ENCODE data around the gene PCYT2. TPM values are rescaled to one million over a fixed set of nuclear protein-coding genes. Genes with fewer than 3 reads are reported as not detected.

PCYT2 gene
- total RNA-seq, 4 donors from 2014 or later: 37.2 to 424 (median 77.1) TPM

DNA sequence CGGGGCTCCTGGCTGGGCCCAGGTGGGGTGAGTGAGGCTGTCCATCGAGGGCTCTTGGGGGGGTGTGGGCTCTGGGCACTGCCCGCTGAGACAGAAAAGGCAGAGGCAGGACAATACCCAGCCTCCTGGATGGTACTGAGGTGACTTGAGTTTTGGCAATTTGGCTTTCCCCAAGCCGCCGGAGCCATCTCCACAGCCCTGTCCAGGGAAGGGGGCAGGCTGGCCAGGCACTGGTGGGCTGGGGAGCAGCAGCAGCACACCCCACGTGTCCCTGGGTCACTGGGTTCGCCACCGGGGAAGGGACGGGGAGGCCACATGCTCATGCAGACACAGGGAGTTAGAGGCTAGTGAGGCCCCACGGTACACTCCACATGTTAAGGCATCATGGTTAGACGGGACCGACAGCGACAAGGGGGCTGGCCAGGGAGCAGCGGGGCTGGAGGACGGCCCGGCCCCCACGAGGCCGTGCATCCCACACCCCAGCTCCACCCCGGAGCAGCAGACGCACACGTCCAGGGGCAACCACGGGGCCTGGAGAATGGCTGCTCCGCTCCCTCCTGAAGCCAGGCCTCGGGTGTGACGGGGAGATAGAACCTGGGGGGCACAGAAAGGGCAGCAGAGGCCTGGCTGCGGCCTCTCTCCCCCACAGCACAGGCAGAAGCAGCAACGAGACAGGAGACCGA, 43.1 kb downstream of the PCYT2 start:
- H3K27ac ChIP-seq: peak overlapping the region; percentile 96 to 100 (median 98)
- in situ Hi-C loops (cut with MboI; ENCODE audit: low pct_ligation_motif_present in 1 of 4, low pct_unique_long_range_greater_than_20kb in 1 of 4, low sequenced_read_pairs in 3 of 4): no loop called here
- H3K36me3 ChIP-seq: peaks cover 0 to 4% (median 0%) of the 10 kb centered on the region in 4 donors
- TF ChIP-seq POLR2A (IDR thresholded peaks at IDR 0.05) (peak; percentile 14), POLR2AphosphoS5 (IDR thresholded peaks at IDR 0.05) (peak in 2 of 3 donors; percentile 21 to 25), EP300 (IDR thresholded peaks at IDR 0.05; ENCODE audit: low read depth) (no peak)
- H3K4me1 ChIP-seq: peaks cover 49 to 83% (median 65%) of the 10 kb centered on the region in 4 donors
- DNase-seq: peak; percentile 33
- H3K4me3 ChIP-seq: no peak overlapping the region
- H3K27me3 ChIP-seq: no peaks in the 10 kb centered on the region
- intact Hi-C loops (cut with DNase I; ENCODE audit: low total_unique reads): no loop called here
- H3K9me3 ChIP-seq: no peaks in the 10 kb centered on the region
- 54% methylated on average over 28 of the region's 28 CpGs; no CpG with 5 or more reads in 1 of the 2 donors for WGBS, 2 donors (ENCODE audit: low coverage in 1 of 2)

DNA sequence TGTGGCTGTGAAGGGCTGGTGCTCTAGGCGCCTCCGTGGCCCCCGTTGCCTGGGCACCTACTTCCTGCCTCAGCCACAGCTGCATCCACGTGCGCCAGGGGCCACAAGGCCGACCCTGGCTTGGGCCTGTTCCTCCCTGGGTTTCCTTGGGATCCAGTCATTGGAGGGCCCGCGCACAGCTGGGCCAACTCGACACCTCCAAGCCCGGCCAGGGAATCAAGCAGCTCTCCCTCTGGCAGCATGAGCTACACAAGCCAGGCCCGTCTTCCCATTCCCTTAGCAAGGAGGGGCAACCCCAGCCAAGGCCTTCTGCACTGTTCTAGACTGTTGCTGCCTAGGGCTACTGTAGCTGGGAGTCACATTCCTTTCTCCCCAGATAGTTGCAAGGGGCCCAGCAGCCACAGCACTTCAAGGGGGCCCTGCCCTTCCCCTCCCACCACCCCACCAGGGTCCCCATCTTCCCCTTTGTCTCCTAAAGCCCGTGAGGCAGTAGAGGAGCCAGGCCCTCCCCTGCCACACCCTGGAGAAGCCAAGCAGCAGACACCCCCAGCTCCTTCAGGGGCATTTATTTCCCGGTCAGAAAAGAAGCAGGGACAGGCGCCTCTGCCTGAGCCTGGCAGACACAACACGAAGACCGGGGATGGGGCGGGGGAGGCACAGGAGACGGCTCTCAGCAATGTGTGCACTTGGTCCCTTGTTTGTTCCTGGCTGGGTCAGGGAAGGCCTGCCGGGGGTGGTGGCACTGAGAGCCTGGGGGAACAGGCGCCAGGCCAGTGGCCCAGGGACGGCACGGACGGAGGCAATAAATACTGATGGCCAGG, 43.8 kb downstream of the PCYT2 start:
- H3K36me3 ChIP-seq: peaks cover 0 to 4% (median 0%) of the 10 kb centered on the region in 4 donors
- TF ChIP-seq POLR2AphosphoS5 (IDR thresholded peaks at IDR 0.05) (peak in 2 of 3 donors; percentile 12 to 53), POLR2A (IDR thresholded peaks at IDR 0.05) (peak; percentile 26), EP300 (IDR thresholded peaks at IDR 0.05; ENCODE audit: low read depth) (no peak)
- TF ChIP-seq, protein P1, sequence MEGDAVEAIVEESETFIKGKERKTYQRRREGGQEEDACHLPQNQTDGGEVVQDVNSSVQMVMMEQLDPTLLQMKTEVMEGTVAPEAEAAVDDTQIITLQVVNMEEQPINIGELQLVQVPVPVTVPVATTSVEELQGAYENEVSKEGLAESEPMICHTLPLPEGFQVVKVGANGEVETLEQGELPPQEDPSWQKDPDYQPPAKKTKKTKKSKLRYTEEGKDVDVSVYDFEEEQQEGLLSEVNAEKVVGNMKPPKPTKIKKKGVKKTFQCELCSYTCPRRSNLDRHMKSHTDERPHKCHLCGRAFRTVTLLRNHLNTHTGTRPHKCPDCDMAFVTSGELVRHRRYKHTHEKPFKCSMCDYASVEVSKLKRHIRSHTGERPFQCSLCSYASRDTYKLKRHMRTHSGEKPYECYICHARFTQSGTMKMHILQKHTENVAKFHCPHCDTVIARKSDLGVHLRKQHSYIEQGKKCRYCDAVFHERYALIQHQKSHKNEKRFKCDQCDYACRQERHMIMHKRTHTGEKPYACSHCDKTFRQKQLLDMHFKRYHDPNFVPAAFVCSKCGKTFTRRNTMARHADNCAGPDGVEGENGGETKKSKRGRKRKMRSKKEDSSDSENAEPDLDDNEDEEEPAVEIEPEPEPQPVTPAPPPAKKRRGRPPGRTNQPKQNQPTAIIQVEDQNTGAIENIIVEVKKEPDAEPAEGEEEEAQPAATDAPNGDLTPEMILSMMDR (IDR thresholded peaks at IDR 0.05): no peak
- peaks cover 44 to 84% (median 68%) of the 10 kb centered on the region in 4 donors for H3K4me1 ChIP-seq
- WGBS, 2 donors (ENCODE audit: low coverage in 1 of 2): 35% methylated on average over 19 of the region's 23 CpGs; no CpG with 5 or more reads in 1 of the 2 donors
- in situ Hi-C loops (cut with MboI; ENCODE audit: low pct_ligation_motif_present in 1 of 4, low pct_unique_long_range_greater_than_20kb in 1 of 4, low sequenced_read_pairs in 3 of 4): no loop called here
- H3K4me3 ChIP-seq: no peak overlapping the region
- DNase-seq: peak; percentile 63
- H3K27me3 ChIP-seq: no peaks in the 10 kb centered on the region
- intact Hi-C loops (cut with DNase I; ENCODE audit: low total_unique reads): no loop called here
- no peaks in the 10 kb centered on the region for H3K9me3 ChIP-seq
- H3K27ac ChIP-seq: peak overlapping the region; percentile 96 to 100 (median 98)

DNA sequence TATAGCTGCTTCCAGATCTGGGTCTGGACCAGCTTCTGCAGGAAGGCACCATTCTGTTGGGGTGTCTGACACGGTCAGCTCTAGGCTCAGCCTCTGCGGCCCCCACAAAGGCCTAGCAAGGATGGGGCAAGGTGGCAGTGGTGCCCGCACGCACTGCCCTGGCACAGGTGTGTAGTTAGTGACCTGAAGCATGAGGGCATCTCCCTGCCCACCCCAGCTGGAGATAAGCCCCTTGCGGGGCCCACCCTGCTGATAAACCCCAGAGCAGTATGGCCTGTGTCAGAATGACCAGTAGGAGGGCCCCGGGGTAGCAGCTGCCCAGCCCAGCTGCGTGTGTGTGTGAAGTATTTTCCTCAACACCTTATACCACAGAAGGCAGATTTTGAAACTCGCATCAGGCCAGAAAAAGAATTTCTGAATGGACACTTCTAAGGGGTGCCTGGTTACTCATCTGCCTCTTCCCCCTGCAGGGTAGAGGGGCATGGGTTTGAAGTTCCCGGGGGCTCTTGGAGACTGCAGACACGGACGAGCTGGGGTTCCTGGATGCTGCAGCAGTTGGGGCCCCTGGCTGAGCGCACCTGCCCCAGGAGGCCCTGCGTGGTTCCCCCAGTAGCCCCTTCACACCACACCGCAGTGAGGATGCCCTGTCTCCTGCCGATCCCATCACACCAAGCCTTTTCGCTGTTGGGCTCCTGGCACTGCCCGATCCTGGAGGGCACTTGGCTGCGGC, 44.6 kb downstream of the PCYT2 start:
- no peak for DNase-seq
- Histone ChIP-seq H3K36me3 (peaks cover 0 to 4% (median 0%) of the 10 kb centered on the region in 4 donors), H3K4me1 (peaks cover 45 to 86% (median 69%) of the 10 kb centered on the region in 4 donors), H3K27me3 (no peaks in the 10 kb centered on the region), H3K4me3 (no peak overlapping the region), H3K27ac (peak overlapping the region; percentile 96 to 100 (median 98)), H3K9me3 (no peaks in the 10 kb centered on the region)
- in situ Hi-C loops (cut with MboI; ENCODE audit: low pct_ligation_motif_present in 1 of 4, low pct_unique_long_range_greater_than_20kb in 1 of 4, low sequenced_read_pairs in 3 of 4) (no loop called here), intact Hi-C loops (cut with DNase I; ENCODE audit: low total_unique reads) (no loop called here)
- 65% methylated on average over 13 of the region's 18 CpGs; no CpG with 5 or more reads in 1 of the 2 donors for WGBS, 2 donors (ENCODE audit: low coverage in 1 of 2)
- peak; percentile 30 for TF ChIP-seq POLR2A (IDR thresholded peaks at IDR 0.05)
- TF ChIP-seq, protein P1 (IDR thresholded peaks at IDR 0.05): no peak

DNA sequence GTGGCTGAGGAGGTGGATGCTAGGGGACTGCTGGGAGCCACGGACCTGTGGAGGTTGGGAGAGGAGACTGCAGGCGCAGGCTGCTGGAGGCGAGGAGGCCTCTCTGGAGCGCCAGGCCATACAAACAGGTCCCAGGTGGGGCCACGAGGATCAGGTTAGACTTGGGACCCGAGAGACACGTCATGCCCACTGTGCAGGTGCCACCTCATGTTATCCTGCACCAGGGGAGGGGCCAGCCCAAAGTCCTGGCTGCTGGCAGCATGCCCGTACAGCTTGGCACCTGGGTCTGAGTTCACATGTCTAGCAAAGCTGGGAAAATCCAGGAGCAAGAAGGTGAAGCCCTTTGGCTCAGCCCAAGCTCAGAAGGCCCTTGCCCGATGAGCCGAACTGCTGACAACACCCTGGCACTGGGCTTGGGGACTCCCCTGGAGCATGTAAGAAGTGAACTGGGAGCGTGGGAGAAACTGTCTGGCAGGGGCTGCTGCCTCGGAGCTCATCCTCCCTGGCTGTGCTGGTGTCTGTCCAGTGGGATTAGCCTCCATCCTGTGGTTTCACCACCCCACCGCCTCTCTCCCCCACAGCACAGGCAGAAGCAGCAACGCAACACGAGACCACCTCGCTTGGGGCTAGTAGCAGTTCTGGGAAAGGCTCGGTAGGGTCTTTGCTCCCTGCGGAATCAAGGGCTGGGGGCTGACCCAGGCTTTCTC, 45.3 kb downstream of the PCYT2 start:
- Histone ChIP-seq H3K4me1 (peaks cover 45 to 89% (median 73%) of the 10 kb centered on the region in 4 donors), H3K36me3 (peaks cover 0 to 4% (median 0%) of the 10 kb centered on the region in 4 donors), H3K4me3 (no peak overlapping the region), H3K27me3 (no peaks in the 10 kb centered on the region), H3K9me3 (no peaks in the 10 kb centered on the region), H3K27ac (peak overlapping the region; percentile 96 to 100 (median 98))
- WGBS, 2 donors (ENCODE audit: low coverage in 1 of 2): 50% methylated on average over 18 of the region's 18 CpGs; no CpG with 5 or more reads in 1 of the 2 donors
- DNase-seq: peak; percentile 96
- in situ Hi-C loops (cut with MboI; ENCODE audit: low pct_ligation_motif_present in 1 of 4, low pct_unique_long_range_greater_than_20kb in 1 of 4, low sequenced_read_pairs in 3 of 4) (no loop called here), intact Hi-C loops (cut with DNase I; ENCODE audit: low total_unique reads) (no loop called here)
- peak; percentile 80 to 88 (median 88) for TF ChIP-seq POLR2AphosphoS5 (IDR thresholded peaks at IDR 0.05)
- TF ChIP-seq, protein P1 (IDR thresholded peaks at IDR 0.05): no peak
- no peak for TF ChIP-seq EP300 (IDR thresholded peaks at IDR 0.05; ENCODE audit: low read depth)
- peak; percentile 81 for TF ChIP-seq POLR2A (IDR thresholded peaks at IDR 0.05)
